GM18526 (cell line): ENCODE data around the gene PIEZO2.

ENCODE experiments used
- POLR2A ChIP-seq: IDR thresholded peaks from 3 replicates; pipeline ENCODE4 v1.6.1; 2011; ENCODE audit not compliant: insufficient read length; ENCODE audit errors: extremely low read depth

Gene PIEZO2

GRCh38 chr18:10858477-10858876 is 290.9 kb downstream of the PIEZO2 start:
- TF ChIP-seq POLR2A = no peak

- no peak for TF ChIP-seq POLR2A
Measured at GRCh38 chr18:10856132-10856531, 293.2 kb downstream of the PIEZO2 start.

- no peak for TF ChIP-seq POLR2A
Measured at GRCh38 chr18:10852385-10853303, 296.7 kb downstream of the PIEZO2 start.

- TF ChIP-seq POLR2A = no peak
Measured at GRCh38 chr18:10851824-10852319, 297.5 kb downstream of the PIEZO2 start.

GRCh38 chr18:10850840-10851239 is 298.5 kb downstream of the PIEZO2 start:
- TF ChIP-seq POLR2A = no peak

GRCh38 chr18:10850216-10850615 is 299.2 kb downstream of the PIEZO2 start:
- TF ChIP-seq POLR2A = no peak

- TF ChIP-seq POLR2A = no peak
Measured at GRCh38 chr18:10847907-10848306, 301.5 kb downstream of the PIEZO2 start.

- TF ChIP-seq POLR2A = no peak
Measured at GRCh38 chr18:10847408-10847790, 302.0 kb downstream of the PIEZO2 start.

- no peak for TF ChIP-seq POLR2A
Measured at GRCh38 chr18:10846657-10847407, 302.5 kb downstream of the PIEZO2 start.

GRCh38 chr18:10843565-10843964 is 305.8 kb downstream of the PIEZO2 start:
- TF ChIP-seq POLR2A = no peak

- TF ChIP-seq POLR2A = no peak
Measured at GRCh38 chr18:10842861-10843260, 306.5 kb downstream of the PIEZO2 start.

GRCh38 chr18:10842371-10842770 is 307.0 kb downstream of the PIEZO2 start:
- TF ChIP-seq POLR2A = no peak

GRCh38 chr18:10841203-10841602 is 308.2 kb downstream of the PIEZO2 start:
- no peak for TF ChIP-seq POLR2A

GRCh38 chr18:10840743-10841142 is 308.6 kb downstream of the PIEZO2 start:
- TF ChIP-seq POLR2A = no peak

GRCh38 chr18:10839421-10839820 is 309.9 kb downstream of the PIEZO2 start:
- no peak for TF ChIP-seq POLR2A

GRCh38 chr18:10838553-10838952 is 310.8 kb downstream of the PIEZO2 start:
- no peak for TF ChIP-seq POLR2A
